HUES64 (cell line): ENCODE data around the gene PLA2G2F.

Experiments
- H3K27ac ChIP-seq: 2 replicates; pipeline ENCODE4 v1.7.0; 2013; ENCODE audit warnings: low read depth, low read length, inconsistent platforms
- H3K27me3 ChIP-seq: 2 replicates; pipeline ENCODE4 v1.6.1; 2013; ENCODE audit warnings: mild to moderate bottlenecking, low read length; ENCODE audit not compliant: insufficient read depth
- H3K36me3 ChIP-seq: 2 replicates; pipeline ENCODE4 v1.6.1; 2013; ENCODE audit warnings: mild to moderate bottlenecking, low read length; ENCODE audit not compliant: insufficient read depth
- H3K4me1 ChIP-seq: 2 replicates; pipeline ENCODE4 v1.6.1; 2013; ENCODE audit warnings: mild to moderate bottlenecking, low read length, moderate library complexity; ENCODE audit not compliant: insufficient read depth
- H3K4me3 ChIP-seq: 2 replicates; pipeline ENCODE4 v1.5.1; 2013; ENCODE audit warnings: mild to moderate bottlenecking, low read length, moderate library complexity
- H3K9ac ChIP-seq: 2 replicates; pipeline ENCODE4 v1.6.1; 2013; ENCODE audit warnings: mild to moderate bottlenecking, low read depth, low read length
- H3K9me3 ChIP-seq: 2 replicates; pipeline ENCODE4 v1.6.1; 2013; ENCODE audit warnings: low read depth, low read length; ENCODE audit not compliant: insufficient read depth
- whole genome bisulfite sequencing: fragments of 150-250, 120-280 bp; methylation state at CpG from one replicate; pipeline ENCODE4 v1.1.7; 2013; ENCODE audit warnings: missing lambda C conversion rate; 5-methylcytosine and 5-hydroxymethylcytosine counted together

PLA2G2F gene

DNA sequence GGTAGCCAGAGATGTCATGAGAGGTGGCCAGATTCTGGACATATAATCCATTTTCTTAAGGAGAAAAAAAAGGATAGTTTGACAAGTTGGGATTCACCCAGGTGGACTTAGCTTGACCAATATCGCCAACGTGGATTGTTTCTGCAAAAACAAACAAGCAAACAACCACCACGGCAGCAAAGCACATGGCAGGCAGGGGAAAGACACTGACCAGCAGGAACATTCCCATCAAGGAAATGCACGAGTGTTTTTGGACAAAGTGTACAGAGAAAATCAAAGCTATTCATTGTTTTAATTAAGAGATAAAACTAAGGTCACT, 56.3 kb downstream of the PLA2G2F start:
- Histone ChIP-seq H3K9ac (no peak overlapping the region), H3K27ac (no peak overlapping the region), H3K9me3 (no peaks in the 10 kb centered on the region), H3K4me3 (no peak overlapping the region), H3K27me3 (no peaks in the 10 kb centered on the region), H3K4me1 (peaks cover 9% of the 10 kb centered on the region), H3K36me3 (no peaks in the 10 kb centered on the region)
- WGBS = 90% methylated on average over 3 of the region's 4 CpGs

- WGBS = 86% methylated on average over 6 of the region's 6 CpGs
- H3K4me3 ChIP-seq = no peak overlapping the region
- no peak overlapping the region for H3K9ac ChIP-seq
- H3K9me3 ChIP-seq = no peaks in the 10 kb centered on the region
- no peaks in the 10 kb centered on the region for H3K27me3 ChIP-seq
- H3K4me1 ChIP-seq = peaks cover 9% of the 10 kb centered on the region
- H3K36me3 ChIP-seq = no peaks in the 10 kb centered on the region
- H3K27ac ChIP-seq = no peak overlapping the region
Observed at GRCh38 chr1:20197329-20197791, 58.2 kb downstream of the PLA2G2F start.

DNA sequence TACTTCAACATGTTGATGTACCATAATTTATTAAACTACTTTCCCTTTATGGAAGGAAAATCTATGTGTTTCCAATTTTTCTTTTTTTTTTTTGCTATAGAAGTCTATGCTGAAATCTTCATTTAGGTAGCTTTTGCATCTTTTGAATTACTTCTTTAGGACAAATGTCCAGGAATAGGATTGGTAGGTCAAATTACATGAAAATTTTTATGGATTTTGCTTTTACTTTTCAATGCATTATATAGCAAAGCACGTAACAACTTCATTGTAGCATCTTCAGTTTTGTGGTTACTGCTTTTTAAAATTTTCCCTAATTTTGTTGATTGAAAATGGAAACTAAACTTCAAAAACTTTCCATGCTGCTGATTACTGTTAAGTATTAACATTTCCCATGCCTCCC, 59.2 kb downstream of the PLA2G2F start:
- H3K4me1 ChIP-seq = peaks cover 9% of the 10 kb centered on the region
- no peak overlapping the region for H3K9ac ChIP-seq
- no peak overlapping the region for H3K27ac ChIP-seq
- H3K36me3 ChIP-seq = no peaks in the 10 kb centered on the region
- H3K9me3 ChIP-seq = no peaks in the 10 kb centered on the region
- H3K4me3 ChIP-seq = no peak overlapping the region
- no peaks in the 10 kb centered on the region for H3K27me3 ChIP-seq
- WGBS = no CpG with 5 or more reads among the region's 1 CpG

DNA sequence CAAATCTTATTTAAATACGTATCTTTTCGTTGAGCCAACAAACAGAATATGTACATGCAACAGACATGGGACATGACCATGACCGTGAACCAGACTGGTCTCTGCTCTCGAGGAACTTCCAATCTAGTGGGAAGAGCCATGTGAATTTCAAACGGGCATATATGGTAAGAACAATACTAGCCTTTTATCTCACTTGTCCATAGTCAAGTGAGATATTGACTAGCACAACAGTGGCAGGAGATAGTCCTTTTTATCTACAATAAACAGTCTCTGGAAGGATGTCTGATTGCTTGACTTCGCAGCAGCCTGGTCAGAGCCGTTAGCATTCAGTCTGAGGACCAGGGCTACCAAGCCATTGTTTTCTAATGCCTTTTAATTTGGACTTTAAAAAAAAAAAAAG, 59.8 kb downstream of the PLA2G2F start:
- Histone ChIP-seq H3K9ac (no peak overlapping the region), H3K4me3 (no peak overlapping the region), H3K27ac (no peak overlapping the region), H3K9me3 (no peaks in the 10 kb centered on the region), H3K27me3 (no peaks in the 10 kb centered on the region), H3K4me1 (peaks cover 9% of the 10 kb centered on the region), H3K36me3 (no peaks in the 10 kb centered on the region)
- WGBS = 92% methylated on average over 7 of the region's 7 CpGs

DNA sequence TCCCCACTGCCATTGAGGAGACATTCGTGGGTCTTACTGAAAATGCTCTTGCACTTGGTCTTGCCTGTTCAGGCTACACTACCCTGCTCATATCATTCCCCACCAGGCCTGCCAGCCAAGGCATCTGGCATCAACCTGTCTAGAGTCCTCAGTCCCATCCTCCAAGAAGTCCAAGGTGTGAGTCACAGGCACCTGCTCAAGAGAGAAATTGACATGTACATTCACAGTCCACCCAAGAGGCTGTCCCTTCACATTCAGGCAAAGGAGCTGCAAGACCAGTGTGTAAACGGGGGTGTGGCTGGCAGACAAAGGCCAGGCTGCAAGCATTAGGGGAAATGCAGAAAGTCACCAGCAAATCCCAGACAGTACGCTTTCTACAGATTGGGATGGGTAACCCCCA, 60.3 kb downstream of the PLA2G2F start:
- Histone ChIP-seq H3K36me3 (no peaks in the 10 kb centered on the region), H3K27me3 (no peaks in the 10 kb centered on the region), H3K27ac (no peak overlapping the region), H3K4me1 (peaks cover 5% of the 10 kb centered on the region), H3K4me3 (no peak overlapping the region), H3K9me3 (no peaks in the 10 kb centered on the region), H3K9ac (no peak overlapping the region)
- 82% methylated on average over 3 of the region's 3 CpGs for WGBS

- 89% methylated on average over 2 of the region's 2 CpGs for WGBS
- Histone ChIP-seq H3K27ac (no peak overlapping the region), H3K27me3 (no peaks in the 10 kb centered on the region), H3K4me1 (peaks cover 2% of the 10 kb centered on the region; the same call in 1 of the 2 replicates), H3K9ac (no peak overlapping the region), H3K4me3 (no peak overlapping the region), H3K36me3 (no peaks in the 10 kb centered on the region), H3K9me3 (no peaks in the 10 kb centered on the region)
Observed at GRCh38 chr1:20199840-20200239, 60.7 kb downstream of the PLA2G2F start.
